ENCODE data around the gene SLIT3. TPM values are rescaled to one million over a fixed set of nuclear protein-coding genes. Genes with fewer than 3 reads are reported as not detected.
"Not testable (repeated sequence)": the region's sequence is repeated elsewhere in the genome, so short reads cannot be mapped to it uniquely, and the experiment has no call there.

The SLIT3 gene
- total RNA-seq, 1 experiment from 2014 or later, result not detected

GRCh38 chr5:168747987-168748777, 552.8 kb downstream of the SLIT3 start:
- intact Hi-C loops (cut with micrococcal nuclease; ENCODE audit: unreplicated experiment), result no loop called here
- no peak overlapping the region for H3K4me3 ChIP-seq
- H3K4me2 ChIP-seq, result no peak overlapping the region
- H3K27ac ChIP-seq, result no peak overlapping the region
- POLR2A ChIA-PET (ENCODE audit: unreplicated experiment), result no interaction called here
- H3K27me3 ChIP-seq (ENCODE audit: insufficient read depth, low read depth), result peaks cover 76% of the 10 kb centered on the region
- no peaks in the 10 kb centered on the region for H3K9me2 ChIP-seq (ENCODE audit: insufficient read depth)
- no peaks in the 10 kb centered on the region for H3F3A ChIP-seq (ENCODE audit: insufficient read depth, low read depth)
- peak in 1 of 2 experiments; percentile 15 for DNase-seq
- no peaks in the 10 kb centered on the region for H3K79me2 ChIP-seq (ENCODE audit: low read depth)
- CTCF ChIA-PET, result no interaction called here
- no peaks in the 10 kb centered on the region for H4K20me1 ChIP-seq (ENCODE audit: insufficient read depth)
- no peaks in the 10 kb centered on the region for H3K36me3 ChIP-seq (ENCODE audit: low read depth)
- TF ChIP-seq EZH2 (IDR thresholded peaks at IDR 0.05; ENCODE audit: low read depth) (no peak), CTCF (conservative IDR thresholded peaks at IDR 0.05) (peak; percentile 68)
- BruUV-seq (replicated peaks), result no TSS peak
- H2AFZ ChIP-seq, result no peak overlapping the region
- H3K9me3 ChIP-seq (ENCODE audit: insufficient read depth, low read depth), result no peaks in the 10 kb centered on the region
- no peaks in the 10 kb centered on the region for H3K4me1 ChIP-seq (replicated peaks; ENCODE audit: insufficient read depth)

- POLR2A ChIA-PET (ENCODE audit: unreplicated experiment), result no interaction called here
- Histone ChIP-seq H3F3A (ENCODE audit: insufficient read depth, low read depth) (no peaks in the 10 kb centered on the region), H3K9me3 (ENCODE audit: insufficient read depth, low read depth) (no peaks in the 10 kb centered on the region), H3K4me2 (no peak overlapping the region), H3K27me3 (ENCODE audit: insufficient read depth, low read depth) (peaks cover 69% of the 10 kb centered on the region), H3K79me2 (ENCODE audit: low read depth) (no peaks in the 10 kb centered on the region), H4K20me1 (ENCODE audit: insufficient read depth) (no peaks in the 10 kb centered on the region), H3K9me2 (ENCODE audit: insufficient read depth) (no peaks in the 10 kb centered on the region), H3K4me1 (replicated peaks; ENCODE audit: insufficient read depth) (no peaks in the 10 kb centered on the region), H3K4me3 (no peak overlapping the region), H3K36me3 (ENCODE audit: low read depth) (no peaks in the 10 kb centered on the region), H2AFZ (no peak overlapping the region), H3K27ac (no peak overlapping the region)
- no peak for TF ChIP-seq CTCF (conservative IDR thresholded peaks at IDR 0.05)
- no TSS peak for BruUV-seq (replicated peaks)
- intact Hi-C loops (cut with micrococcal nuclease; ENCODE audit: unreplicated experiment), result no loop called here
- no peak for DNase-seq
- CTCF ChIA-PET, result no interaction called here
Observed at GRCh38 chr5:168746893-168747640, 553.9 kb downstream of the SLIT3 start.

GRCh38 chr5:168746126-168746892, 554.6 kb downstream of the SLIT3 start:
- H2AFZ ChIP-seq; H3F3A ChIP-seq (ENCODE audit: insufficient read depth, low read depth); H3K79me2 ChIP-seq (ENCODE audit: low read depth); H3K27ac ChIP-seq; H3K4me1 ChIP-seq (replicated peaks; ENCODE audit: insufficient read depth); H3K4me2 ChIP-seq; DNase-seq; intact Hi-C loops (cut with micrococcal nuclease; ENCODE audit: unreplicated experiment); CTCF ChIA-PET; H3K9me3 ChIP-seq (ENCODE audit: insufficient read depth, low read depth); POLR2A ChIA-PET (ENCODE audit: unreplicated experiment); H4K20me1 ChIP-seq (ENCODE audit: insufficient read depth); H3K36me3 ChIP-seq (ENCODE audit: low read depth); BruUV-seq (replicated peaks); H3K9me2 ChIP-seq (ENCODE audit: insufficient read depth); H3K4me3 ChIP-seq: not testable (repeated sequence)
- H3K27me3 ChIP-seq (ENCODE audit: insufficient read depth, low read depth), result peaks cover 65% of the 10 kb centered on the region

Measured in PC-9 (cell line).